Fibroblast of pulmonary artery (primary cell): ENCODE data around the gene PRKRIP1.

Source experiments
- DNase-seq: peaks from one replicate; pipeline ENCODE4 v3.0.0-alpha.2; 2010; ENCODE audit warnings: low read depth
- H3K4me3 ChIP-seq: replicated peaks from 2 replicates; pipeline ENCODE4 v1.5.1; 2011; ENCODE audit warnings: low read depth, mild to moderate bottlenecking, control low read depth, low read length, moderate library complexity
- CTCF ChIP-seq: IDR thresholded peaks from 2 replicates; pipeline ENCODE4 v1.5.1; 2011; ENCODE audit warnings: mild to moderate bottlenecking, control low read depth, low read length, inconsistent platforms; ENCODE audit errors: missing control alignments

PRKRIP1 gene

GRCh38 chr7:102426268-102427018 lies 30.3 kb downstream of the PRKRIP1 start:
- DNase-seq: no peak
- H3K4me3 ChIP-seq: no peak overlapping the region
- TF ChIP-seq CTCF: no peak

DNA sequence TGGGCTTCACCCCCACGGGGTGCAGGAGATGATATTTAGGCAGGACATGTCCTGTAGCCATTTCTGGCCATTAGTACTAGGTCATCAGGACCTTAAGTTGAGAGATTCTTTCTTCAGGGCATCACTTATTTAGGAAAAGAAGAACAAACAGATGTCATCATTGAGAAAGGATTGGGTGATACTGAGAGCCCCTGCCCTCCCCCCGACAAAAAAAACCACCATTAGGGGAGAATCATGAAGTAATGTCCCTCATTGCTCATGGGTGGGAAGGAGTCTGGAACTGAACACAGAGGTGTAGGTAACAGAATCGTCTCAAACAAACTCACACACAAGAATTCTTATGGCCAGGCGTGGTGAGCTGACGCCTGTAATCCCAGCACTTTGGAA lies 30.8 kb downstream of the PRKRIP1 start:
- TF ChIP-seq CTCF: no peak
- no peak overlapping the region for H3K4me3 ChIP-seq

GRCh38 chr7:102429141-102429899 lies 33.2 kb downstream of the PRKRIP1 start:
- TF ChIP-seq CTCF: no peak
- H3K4me3 ChIP-seq: no peak overlapping the region
- DNase-seq: no peak

More for the DNA sequence above, 30.8 kb downstream of the PRKRIP1 start:
- no peak for DNase-seq

DNA sequence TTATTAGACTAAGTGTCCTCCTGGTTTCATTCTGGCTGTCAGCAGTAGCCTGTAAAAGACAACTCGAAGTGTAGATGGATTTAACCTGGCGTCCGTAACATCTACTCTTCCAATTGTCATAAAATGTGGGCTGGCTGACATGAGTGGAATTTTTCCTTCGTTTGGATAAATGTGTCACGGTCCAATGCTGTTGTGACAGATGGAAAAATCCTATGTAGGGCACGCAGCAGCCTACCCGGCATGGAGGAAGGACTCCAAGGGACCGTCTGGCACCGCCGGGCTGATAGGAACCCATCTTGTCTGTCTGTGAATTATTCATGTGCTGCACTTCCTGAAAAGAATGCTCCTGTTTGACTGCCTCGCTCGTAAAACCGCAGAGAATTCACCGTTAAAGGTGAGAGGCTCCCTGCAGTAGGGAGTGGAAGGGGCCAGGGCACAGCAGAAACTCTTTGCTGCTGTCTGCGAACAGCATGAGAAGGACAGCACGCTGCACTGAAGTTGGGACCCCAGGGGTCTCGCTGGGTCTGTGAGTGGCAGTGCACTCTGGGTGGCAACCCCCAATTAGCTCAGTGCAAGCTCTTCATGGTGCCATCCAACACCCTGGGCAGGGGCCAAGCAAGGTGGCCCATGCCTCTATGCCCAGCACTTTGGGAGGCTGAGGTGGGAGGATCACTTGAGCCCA lies 35.6 kb downstream of the PRKRIP1 start:
- no peak overlapping the region for H3K4me3 ChIP-seq
- TF ChIP-seq CTCF: no peak
- DNase-seq: no peak

- H3K4me3 ChIP-seq: peak overlapping the region; percentile 75
- DNase-seq: no peak
- no peak for TF ChIP-seq CTCF
Observed at GRCh38 chr7:102432442-102433218, 36.5 kb downstream of the PRKRIP1 start.

DNA sequence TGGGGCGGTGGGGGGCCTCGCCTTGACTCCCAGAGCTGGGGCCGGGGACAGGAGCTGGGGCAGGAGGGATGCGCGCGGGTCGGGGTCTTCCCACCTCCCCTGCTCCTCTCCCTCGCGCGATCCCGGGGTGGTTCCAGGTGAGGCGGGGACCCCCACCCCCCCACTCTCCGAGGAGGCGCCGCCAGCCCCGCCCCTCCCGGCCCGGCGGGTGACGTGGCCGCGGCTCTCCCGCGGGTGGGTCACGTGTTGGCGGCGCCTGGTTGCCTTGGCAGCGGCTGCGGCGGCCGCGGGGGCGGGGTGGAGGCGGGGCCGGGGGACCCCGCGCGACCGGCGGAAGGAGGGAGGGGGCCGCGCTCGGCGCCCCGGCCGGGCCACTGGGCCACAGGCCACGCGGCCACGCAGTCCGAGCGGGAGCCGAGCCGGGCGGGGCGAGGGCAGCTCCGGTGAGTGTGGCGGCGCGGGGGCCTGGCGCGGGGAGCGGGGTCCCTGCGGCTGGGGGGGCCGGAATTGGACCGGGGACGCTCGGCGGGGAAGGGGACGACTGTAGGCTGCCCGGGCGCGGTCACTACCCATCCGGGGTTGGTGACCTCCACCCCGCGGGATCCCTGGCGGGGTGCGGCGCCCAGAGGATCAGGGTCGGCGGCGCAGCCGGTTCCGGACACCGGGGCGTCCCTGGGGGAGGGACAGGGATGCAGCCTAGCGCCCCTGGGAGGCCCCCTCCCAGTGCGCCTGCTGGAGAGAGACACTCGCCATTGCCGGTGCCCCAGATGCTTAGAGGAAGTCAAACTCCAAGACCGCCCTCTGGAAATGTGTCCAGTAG lies 37.3 kb downstream of the PRKRIP1 start, which contains the start of gene ORAI2:
ORAI2 (plus strand) TSS at position 357 of the 820 bp plus-strand sequence. CDS start 5,382 bp downstream, outside the sequence.
- H3K4me3 ChIP-seq: peak within 1 kb of the TSS; percentile 75
- peak; percentile 58 for DNase-seq
- no peak for TF ChIP-seq CTCF
